ENCODE results near the gene PEAK1.

Gene PEAK1

DNA sequence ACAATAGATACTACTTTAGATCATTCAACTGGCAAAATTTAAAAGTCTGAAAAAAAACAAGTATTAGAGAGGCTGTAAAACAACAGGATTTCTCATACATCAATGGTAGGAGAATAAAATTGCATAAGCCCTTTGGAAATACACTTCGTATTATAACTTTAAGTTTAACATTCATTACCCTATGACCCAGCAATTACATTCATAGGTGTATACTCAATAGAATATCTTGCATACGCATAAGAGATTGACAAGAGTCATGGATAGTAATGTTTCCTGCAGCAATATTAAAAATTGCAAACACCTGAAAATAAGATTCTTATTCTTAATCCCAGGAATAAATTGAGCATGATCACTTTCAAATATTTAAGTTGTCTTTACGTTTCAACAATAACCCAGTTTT is 63.6 kb downstream of the PEAK1 start:
- DNase-seq: no peak

- no peak for DNase-seq
Measured at GRCh38 chr15:77355321-77355720, 64.6 kb downstream of the PEAK1 start.

DNA sequence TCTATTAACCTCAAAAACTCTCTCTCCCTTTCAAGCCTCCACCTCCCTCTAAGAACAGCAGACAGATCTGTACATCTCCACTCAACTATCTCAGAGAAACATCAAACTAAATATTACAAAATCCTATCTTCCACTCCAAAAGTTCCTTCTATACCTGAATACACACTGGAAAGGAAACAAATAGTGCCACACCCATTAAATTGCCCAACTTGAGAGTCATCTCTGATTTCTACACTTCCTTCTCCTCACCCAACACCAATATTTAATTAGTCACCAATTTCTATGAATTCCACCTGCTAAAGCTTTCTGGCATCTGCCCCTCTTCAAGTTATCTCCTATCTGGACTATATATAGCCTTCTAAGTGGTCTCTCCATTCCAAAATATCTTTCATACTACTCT is 65.8 kb downstream of the PEAK1 start:
- DNase-seq: no peak

DNA sequence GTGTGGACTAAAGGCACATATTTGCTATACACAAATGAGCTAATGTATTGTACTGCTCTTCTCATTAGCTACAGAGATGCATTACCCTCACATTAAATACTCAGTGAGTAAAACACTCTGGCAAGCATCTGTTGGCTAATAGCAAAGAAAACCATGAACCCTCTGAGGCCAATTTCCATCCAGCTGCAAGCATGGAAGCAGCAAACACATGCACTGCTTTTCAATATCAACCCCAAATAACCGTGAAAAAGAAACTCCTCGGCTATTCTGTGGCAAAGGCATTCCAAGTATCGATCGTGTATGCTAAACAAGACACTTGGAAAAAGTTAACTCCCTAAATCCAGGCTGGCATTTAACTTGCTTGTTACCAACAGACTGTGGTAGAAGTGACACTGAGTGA is 67.0 kb downstream of the PEAK1 start:
- no peak for DNase-seq

DNA sequence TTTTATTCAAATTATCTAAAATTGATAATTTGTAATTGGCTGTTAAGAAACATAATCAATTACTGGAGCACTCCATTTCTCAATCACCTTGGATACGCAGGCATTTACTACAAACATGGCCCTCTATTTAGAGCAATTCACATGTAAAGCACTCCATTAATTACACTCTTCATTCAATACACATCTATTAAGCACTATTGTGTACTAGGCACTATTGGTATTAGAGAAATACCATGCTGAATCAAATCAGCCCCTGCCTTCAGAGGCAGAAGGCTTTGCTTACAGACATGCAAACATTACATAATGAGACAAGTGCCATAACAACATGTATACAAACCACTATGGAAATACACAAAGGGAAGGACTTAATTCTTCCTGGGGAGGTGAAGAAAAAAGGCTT is 69.1 kb downstream of the PEAK1 start:
- no peak for DNase-seq

- DNase-seq: no peak
Measured at GRCh38 chr15:77349666-77350065, 70.2 kb downstream of the PEAK1 start.

- DNase-seq: no peak
Measured at GRCh38 chr15:77348511-77348910, 71.4 kb downstream of the PEAK1 start.

- no peak for DNase-seq
Measured at GRCh38 chr15:77347197-77347596, 72.7 kb downstream of the PEAK1 start.

DNA sequence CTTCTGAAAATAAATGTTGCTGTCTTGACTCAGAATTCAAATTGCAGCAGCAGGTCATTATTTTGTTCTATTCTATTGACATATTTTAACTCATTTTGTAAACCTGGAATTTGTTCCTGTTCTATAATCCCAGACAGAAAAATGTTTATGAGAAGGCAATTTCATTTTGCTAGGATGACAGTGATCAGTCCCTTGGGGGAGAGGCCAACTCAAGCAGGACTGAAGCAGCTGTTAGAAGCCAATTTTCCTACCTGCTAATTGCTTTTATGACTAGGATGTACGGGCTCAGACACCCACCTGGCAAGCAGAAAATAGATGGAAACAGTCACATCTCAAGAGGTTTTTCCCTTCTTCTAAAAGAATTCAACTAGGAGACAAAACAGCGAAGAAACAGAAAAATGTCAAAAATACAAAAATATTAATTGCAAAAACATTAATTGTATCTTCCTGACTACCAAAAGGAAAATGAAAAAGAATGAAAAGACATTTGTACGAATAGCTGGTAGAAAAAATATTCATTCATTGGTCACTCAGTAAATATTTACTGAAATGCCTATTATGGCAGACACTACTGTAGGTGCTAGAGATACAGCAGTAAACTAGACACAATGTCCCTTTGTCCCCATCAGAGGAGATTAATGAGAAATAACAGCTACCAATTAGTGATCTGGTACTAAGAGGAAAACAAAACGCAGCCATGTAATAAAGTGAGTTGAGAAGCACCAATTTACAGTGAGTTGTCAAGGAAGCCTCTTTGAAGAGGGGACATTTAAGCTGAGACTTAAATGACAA is 73.5 kb downstream of the PEAK1 start:
- DNase-seq: no peak

DNA sequence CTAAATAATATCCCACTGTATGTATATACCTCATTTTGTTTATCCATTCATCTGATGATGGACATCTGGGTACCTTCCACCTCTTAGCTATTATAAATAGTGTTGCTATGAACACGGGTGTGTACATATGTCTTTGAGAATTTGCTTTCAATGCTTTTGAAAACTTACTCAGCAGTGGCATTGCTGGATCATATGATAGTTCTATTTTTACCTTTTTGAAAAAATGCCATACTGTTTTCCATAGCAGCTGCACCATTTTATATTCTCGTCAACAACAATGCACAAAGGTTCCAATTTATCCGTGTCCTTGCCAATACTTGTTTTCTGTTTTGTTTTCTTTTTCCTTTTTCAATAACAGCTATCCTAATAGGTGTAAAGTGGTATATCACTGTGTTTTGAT is 77.1 kb downstream of the PEAK1 start:
- DNase-seq: no peak

- DNase-seq: no peak
Measured at GRCh38 chr15:77340245-77340644, 79.7 kb downstream of the PEAK1 start.

- no peak for DNase-seq
Measured at GRCh38 chr15:77336006-77336405, 83.9 kb downstream of the PEAK1 start.

- no peak for DNase-seq
Measured at GRCh38 chr15:77335298-77335697, 84.6 kb downstream of the PEAK1 start.

GRCh38 chr15:77333166-77333565 is 86.7 kb downstream of the PEAK1 start:
- no peak for DNase-seq

DNA sequence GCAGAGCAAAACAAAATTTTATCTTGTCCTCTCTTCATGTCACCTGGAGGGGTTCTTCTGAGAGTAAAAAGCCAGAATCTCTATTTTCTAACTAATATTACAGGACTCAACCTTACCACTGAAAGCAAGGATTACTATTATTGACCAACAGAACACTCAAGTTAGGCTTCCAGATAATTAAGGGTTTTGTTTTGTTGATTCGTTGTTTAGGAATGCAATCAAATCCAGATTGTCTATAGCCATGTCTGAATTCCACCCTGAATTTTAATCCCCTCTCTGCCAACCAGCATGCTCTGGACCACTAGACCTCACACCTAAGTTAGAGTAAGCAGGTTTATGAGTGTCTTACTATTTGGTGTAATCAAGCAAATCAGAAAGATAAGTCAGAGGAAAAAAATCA is 90.7 kb downstream of the PEAK1 start:
- DNase-seq: no peak

DNA sequence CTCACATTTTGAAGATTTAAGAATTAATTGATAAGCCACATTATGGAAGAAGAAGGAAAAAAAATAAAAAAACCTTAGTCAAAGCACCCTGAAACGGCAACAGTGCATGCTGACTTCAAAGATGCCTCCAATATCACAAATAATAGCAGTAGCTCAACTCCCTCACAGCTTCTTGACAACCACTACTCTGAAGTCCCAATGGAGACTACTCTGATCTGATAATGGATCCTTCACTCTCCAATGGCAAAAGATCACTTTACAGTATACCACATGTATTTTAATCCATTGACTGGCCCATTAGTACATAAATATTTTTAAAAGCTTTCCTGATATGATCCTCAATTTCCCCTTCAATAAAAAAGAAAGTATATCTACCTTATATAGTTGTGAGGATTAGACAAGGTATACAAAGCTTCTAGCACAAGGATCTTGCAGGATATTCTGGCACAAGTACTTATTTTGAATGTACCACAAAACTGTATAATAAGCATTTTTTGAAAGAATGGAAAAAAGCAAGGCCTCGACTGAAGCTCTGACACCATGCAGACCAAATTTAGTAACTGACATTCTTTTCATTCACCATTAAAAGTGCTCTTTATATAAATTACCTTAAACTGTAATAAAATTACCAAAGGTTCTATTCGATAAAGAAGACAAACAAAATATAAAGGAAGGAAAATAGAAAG is 91.9 kb downstream of the PEAK1 start:
- DNase-seq: no peak

DNA sequence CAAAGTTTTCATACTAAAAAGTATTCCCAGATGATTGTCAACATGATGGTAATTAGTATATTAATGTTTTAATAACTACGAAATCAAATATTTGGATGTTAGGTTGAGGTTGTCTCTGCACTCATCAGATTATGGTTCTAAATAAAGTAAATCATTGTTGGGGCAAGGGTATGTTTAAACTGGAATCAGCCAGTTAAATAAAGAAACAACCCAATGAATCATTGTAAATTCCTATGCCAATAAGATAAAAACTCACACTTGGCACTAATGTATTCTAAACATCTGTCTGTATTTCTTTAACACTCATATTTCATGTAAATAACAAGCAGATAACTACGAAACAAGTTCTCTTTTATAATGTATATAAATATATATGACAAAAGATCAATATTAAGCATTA is 92.7 kb downstream of the PEAK1 start:
- DNase-seq: no peak

DNA sequence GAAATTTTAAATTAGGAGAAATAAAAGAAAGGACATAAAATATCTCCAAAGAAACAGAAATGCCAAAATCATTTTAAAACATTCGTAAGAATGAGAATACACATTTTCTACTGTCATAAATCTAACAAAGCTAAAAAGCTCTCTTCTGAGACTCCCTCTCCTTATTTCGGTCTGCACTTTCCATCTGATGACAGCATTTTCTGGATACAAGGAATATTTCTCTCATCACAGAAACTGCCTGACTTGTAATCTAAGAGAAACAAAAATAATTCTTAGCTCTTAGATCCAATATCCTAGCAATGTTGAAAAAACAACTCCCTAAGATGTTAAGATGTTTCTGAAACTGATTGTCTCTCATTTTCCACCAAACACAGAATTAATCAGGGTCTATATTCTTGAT is 93.5 kb downstream of the PEAK1 start:
- no peak for DNase-seq

DNA sequence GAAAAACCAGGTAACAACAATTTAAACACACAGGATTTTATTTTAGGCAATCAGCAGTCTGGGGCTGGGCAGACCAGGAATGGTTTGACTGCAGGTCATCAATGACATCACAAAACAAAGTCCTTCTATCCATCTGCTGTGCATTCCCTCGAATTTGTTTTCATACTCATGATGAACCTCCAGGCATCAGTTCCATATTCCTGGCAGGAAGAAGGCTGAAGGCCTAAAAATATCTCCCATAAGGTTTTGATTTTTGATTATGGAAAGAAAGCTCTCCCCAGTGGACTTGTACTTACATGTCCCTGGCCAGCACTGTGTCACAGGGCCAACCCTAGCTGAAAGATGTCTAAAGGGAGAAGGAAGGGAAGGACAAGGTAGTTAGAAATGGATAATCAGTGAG is 107.4 kb downstream of the PEAK1 start:
- DNase-seq: no peak

DNA sequence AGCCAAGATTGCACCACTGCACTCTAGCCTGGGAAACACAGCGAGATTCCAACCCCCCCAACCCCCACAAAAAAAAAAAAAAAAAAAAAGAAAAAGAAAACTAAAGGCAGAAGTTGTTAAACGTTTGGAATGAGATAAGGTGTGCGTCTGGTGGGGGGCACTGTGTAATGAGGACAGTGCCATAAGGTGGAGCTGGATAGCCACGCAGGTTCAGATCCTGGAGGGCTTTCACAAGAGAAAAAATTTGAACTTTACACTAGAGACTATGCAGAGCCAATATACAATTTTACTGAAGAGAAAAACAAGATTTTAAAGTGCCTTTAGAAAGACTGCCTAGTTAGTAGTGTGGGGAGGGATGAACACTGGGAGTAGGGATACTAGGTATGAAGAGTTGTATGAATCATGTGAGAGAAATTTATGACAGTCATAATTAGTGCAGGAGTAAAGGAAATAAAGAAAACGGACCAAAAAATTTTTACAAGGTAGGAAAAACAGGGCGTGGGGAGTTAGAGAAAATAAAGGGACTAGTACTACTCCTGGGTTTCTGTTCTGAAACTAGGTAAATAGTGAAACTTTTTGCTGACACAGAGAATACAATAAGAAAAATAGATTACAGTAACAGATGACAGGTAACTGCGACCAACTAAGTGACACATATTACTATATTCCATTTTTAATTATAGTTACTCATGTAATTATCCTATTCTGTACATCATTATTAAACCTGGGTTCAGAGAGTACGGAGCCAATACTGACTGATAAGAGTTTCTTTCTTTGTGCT is 108.1 kb downstream of the PEAK1 start:
- DNase-seq: no peak

GRCh38 chr15:77311020-77311419 is 108.9 kb downstream of the PEAK1 start:
- DNase-seq: no peak

DNA sequence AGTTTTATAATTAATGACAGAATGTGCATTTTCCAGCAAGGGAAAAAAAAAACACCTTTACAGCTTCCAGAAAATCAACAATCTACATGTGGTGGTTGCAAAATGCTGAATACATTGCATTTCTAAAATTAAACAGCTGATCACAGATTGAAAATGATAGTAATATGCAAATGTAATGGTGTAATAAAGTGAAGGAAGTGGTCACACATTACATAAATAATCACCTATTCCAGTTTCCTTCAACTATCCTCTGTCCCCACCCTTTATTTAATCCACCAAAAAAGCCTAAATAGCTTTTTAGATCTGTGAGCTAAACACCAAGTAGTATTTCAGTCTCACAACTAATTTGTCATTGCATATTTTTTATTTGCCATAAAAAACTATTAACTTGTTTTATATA is 110.5 kb downstream of the PEAK1 start:
- no peak for DNase-seq

DNA sequence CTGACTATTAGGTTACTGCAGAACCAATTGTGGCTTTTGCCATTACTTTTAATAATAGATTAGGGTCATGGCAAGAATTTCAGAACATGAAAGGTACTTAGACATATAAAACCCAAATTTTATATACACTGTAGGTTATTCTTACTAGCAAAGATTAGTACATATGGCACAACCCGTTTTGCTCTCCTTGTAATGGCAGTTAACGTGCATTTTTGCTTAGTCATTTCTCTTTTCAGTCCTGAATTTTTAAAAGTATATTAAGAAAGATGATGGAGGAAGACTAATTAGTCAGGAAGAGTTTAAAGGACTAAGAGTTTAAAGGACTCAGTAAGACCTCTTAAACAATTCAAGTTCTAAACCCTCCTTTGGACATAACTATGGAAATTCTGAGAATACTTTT is 114.0 kb downstream of the PEAK1 start:
- DNase-seq: no peak

- DNase-seq: no peak
Measured at GRCh38 chr15:77296773-77297337, 123.0 kb downstream of the PEAK1 start.
